ENCODE measurements around the gene AHCYL1. TPM values are rescaled to one million over a fixed set of nuclear protein-coding genes. Genes with fewer than 3 reads are reported as not detected.

The AHCYL1 gene
- total and polyA plus RNA-seq, 2 donors (not counting 1 experiment from before 2014, with no cell fraction given) = 24.3 to 51.4 TPM

GRCh38 chr1:109977657-109978378, 6.7 kb upstream of the AHCYL1 start:
- WGBS (ENCODE audit: insufficient coverage) = 94% methylated on average over 12 of the region's 12 CpGs
- no peak overlapping the region for H3K27ac Mint-ChIP-seq
- no peak for ATAC-seq (ENCODE audit: low read depth)
- H3K4me3 Mint-ChIP-seq = no peak overlapping the region
- no peaks in the 10 kb centered on the region for H3K36me3 ChIP-seq (replicated peaks in 1 of 2; ENCODE audit: control extremely low read depth in 1 of 2, control insufficient read depth in 1 of 2, extremely low read depth in 1 of 2, insufficient read depth in 2 of 2, low read length in 1 of 2)
- H3K4me1 Mint-ChIP-seq = no peaks in the 10 kb centered on the region
- H3K4me3 ChIP-seq (ENCODE audit: control extremely low read depth in 1 of 5, extremely low read depth in 1 of 5, insufficient read depth in 1 of 5, low read depth in 2 of 5, low read length in 4 of 5) = no peak overlapping the region
- no peaks in the 10 kb centered on the region for H3K79me2 ChIP-seq (ENCODE audit: control insufficient read depth, insufficient read depth, low read length)
- H3K9me3 Mint-ChIP-seq (ENCODE audit: insufficient read depth) = no peaks in the 10 kb centered on the region
- H4K20me1 ChIP-seq (ENCODE audit: control insufficient read depth, insufficient read depth, low read length, poor library complexity, severe bottlenecking) = no peaks in the 10 kb centered on the region
- H3K27me3 ChIP-seq (replicated peaks in 1 of 4; ENCODE audit: control extremely low read depth in 1 of 4, control insufficient read depth in 3 of 4, insufficient read depth in 4 of 4, low read length in 3 of 4) = peaks cover 0 to 12% (median 4%) of the 10 kb centered on the region in 4 experiments
- no peak overlapping the region for H3K27ac ChIP-seq (ENCODE audit: low read length in 2 of 2)
- intact Hi-C loops (cut with micrococcal nuclease) = no loop called here
- H3K4me2 ChIP-seq (replicated peaks; ENCODE audit: low read depth, low read length, poor library complexity, severe bottlenecking) = no peak overlapping the region
- TF ChIP-seq EZH2 (IDR thresholded peaks at IDR 0.05; ENCODE audit: borderline replicate concordance, insufficient read depth, low read depth, low read length, poor library complexity, severe bottlenecking) (no peak), CTCF (IDR thresholded peaks at IDR 0.05) (no peak)
- ChIA-PET POLR2A (no interaction called here), CTCF (interaction anchor here (1.1 to 16.9 kb wide), 2 partner anchors 196 to 338 kb away, joined by 3 to 667 read pairs; no protein-coding TSS in a partner anchor)
- peaks cover 19% of the 10 kb centered on the region for H3K27me3 Mint-ChIP-seq
- no peak for DNase-seq
- no peaks in the 10 kb centered on the region for H3K4me1 ChIP-seq (ENCODE audit: control insufficient read depth in 2 of 2, insufficient read depth in 2 of 2, low read length in 2 of 2)
- H3K9ac ChIP-seq (ENCODE audit: low read length) = no peak overlapping the region
- no peak overlapping the region for H2AFZ ChIP-seq (ENCODE audit: insufficient read depth, low read depth, low read length, poor library complexity, severe bottlenecking)
- H3K9me3 ChIP-seq (ENCODE audit: control extremely low read depth in 1 of 3, control insufficient read depth in 2 of 3, insufficient read depth in 1 of 3, low read length in 2 of 3) = no peaks in the 10 kb centered on the region

- no peaks in the 10 kb centered on the region for H3K9me3 ChIP-seq (ENCODE audit: control extremely low read depth in 1 of 3, control insufficient read depth in 2 of 3, insufficient read depth in 1 of 3, low read length in 2 of 3)
- H3K79me2 ChIP-seq (ENCODE audit: control insufficient read depth, insufficient read depth, low read length) = no peaks in the 10 kb centered on the region
- Mint-ChIP-seq H3K4me3 (no peak overlapping the region), H3K4me1 (peaks cover under 1% of the 10 kb centered on the region), H3K27ac (no peak overlapping the region), H3K9me3 (ENCODE audit: insufficient read depth) (no peaks in the 10 kb centered on the region), H3K27me3 (peaks cover 19% of the 10 kb centered on the region)
- no peak overlapping the region for H2AFZ ChIP-seq (ENCODE audit: insufficient read depth, low read depth, low read length, poor library complexity, severe bottlenecking)
- no peaks in the 10 kb centered on the region for H4K20me1 ChIP-seq (ENCODE audit: control insufficient read depth, insufficient read depth, low read length, poor library complexity, severe bottlenecking)
- H3K4me2 ChIP-seq (replicated peaks; ENCODE audit: low read depth, low read length, poor library complexity, severe bottlenecking) = no peak overlapping the region
- TF ChIP-seq EZH2 (IDR thresholded peaks at IDR 0.05; ENCODE audit: borderline replicate concordance, insufficient read depth, low read depth, low read length, poor library complexity, severe bottlenecking) (no peak), CTCF (IDR thresholded peaks at IDR 0.05) (no peak)
- ChIA-PET POLR2A (no interaction called here), CTCF (interaction anchor here (1.1 to 16.9 kb wide), 4 partner anchors 198 to 444 kb away, joined by 3 to 667 read pairs (median 8); no protein-coding TSS in a partner anchor)
- ATAC-seq (ENCODE audit: low read depth) (no peak), DNase-seq (no peak)
- no peaks in the 10 kb centered on the region for H3K4me1 ChIP-seq (ENCODE audit: control insufficient read depth in 2 of 2, insufficient read depth in 2 of 2, low read length in 2 of 2)
- H3K36me3 ChIP-seq (replicated peaks in 1 of 2; ENCODE audit: control extremely low read depth in 1 of 2, control insufficient read depth in 1 of 2, extremely low read depth in 1 of 2, insufficient read depth in 2 of 2, low read length in 1 of 2) = no peaks in the 10 kb centered on the region
- peaks cover 0 to 12% (median 4%) of the 10 kb centered on the region in 4 experiments for H3K27me3 ChIP-seq (replicated peaks in 1 of 4; ENCODE audit: control extremely low read depth in 1 of 4, control insufficient read depth in 3 of 4, insufficient read depth in 4 of 4, low read length in 3 of 4)
- WGBS (ENCODE audit: insufficient coverage) = 79% methylated on average over 8 of the region's 9 CpGs
- intact Hi-C loops (cut with micrococcal nuclease) = no loop called here
- no peak overlapping the region for H3K9ac ChIP-seq (ENCODE audit: low read length)
- H3K4me3 ChIP-seq (ENCODE audit: control extremely low read depth in 1 of 5, extremely low read depth in 1 of 5, insufficient read depth in 1 of 5, low read depth in 2 of 5, low read length in 4 of 5) = no peak overlapping the region
- H3K27ac ChIP-seq (ENCODE audit: low read length in 2 of 2) = no peak overlapping the region
Observed at GRCh38 chr1:109978761-109979488, 5.6 kb upstream of the AHCYL1 start.

All from B cell (primary cell).